CD14-positive monocyte (primary cell): ENCODE measurements around the gene BOLA3. TPM values are rescaled to one million over a fixed set of nuclear protein-coding genes. Genes with fewer than 3 reads are reported as not detected.

Source experiments
- DNase-seq, 3 donors: peaks; one replicate each; pipeline ENCODE4 v3.0.0-alpha.2; 2011 to 2022
- H2AFZ ChIP-seq: 2 replicates; pipeline ENCODE4 v1.6.0; 2012; ENCODE audit warnings: mild to moderate bottlenecking, low read depth, low read length, inconsistent platforms; ENCODE audit not compliant: insufficient read depth, poor library complexity, severe bottlenecking
- H3K27ac ChIP-seq, 2 donors: 1 replicate in 1 of 2; 2 replicates in 1 of 2; pipeline ENCODE4 v1.5.1; 2012 to 2013; ENCODE audit warnings: low read length in 2 of 2, control low read depth in 1 of 2, inconsistent platforms in 1 of 2, low read depth in 1 of 2, mild to moderate bottlenecking in 1 of 2
- H3K27me3 ChIP-seq, 2 donors: one replicate each; pipeline versions ENCODE4 v1.6.0 to v1.6.1; 2011 to 2013; ENCODE audit warnings: low read length in 2 of 2; ENCODE audit not compliant: control insufficient read depth in 2 of 2, insufficient read depth in 2 of 2
- H3K36me3 ChIP-seq, 2 donors: replicated peaks in 1 of 2; 1 replicate in 1 of 2; 2 replicates in 1 of 2; pipeline versions ENCODE4 v1.5.1 to v1.6.1; 2012 to 2013; ENCODE audit warnings: low read length in 2 of 2, control low read depth in 1 of 2, inconsistent platforms in 1 of 2, mild to moderate bottlenecking in 1 of 2; ENCODE audit not compliant: insufficient read depth in 2 of 2, control insufficient read depth in 1 of 2
- H3K4me1 ChIP-seq, 2 donors: 1 replicate in 1 of 2; 2 replicates in 1 of 2; pipeline versions ENCODE4 v1.5.1 to v1.6.1; 2012 to 2013; ENCODE audit warnings: low read length in 2 of 2, control low read depth in 1 of 2, inconsistent platforms in 1 of 2, mild to moderate bottlenecking in 1 of 2, moderate library complexity in 1 of 2; ENCODE audit not compliant: insufficient read depth in 2 of 2, control insufficient read depth in 1 of 2
- H3K4me2 ChIP-seq: replicated peaks from 2 replicates; pipeline ENCODE3; 2012; ENCODE audit warnings: low read length, moderate library complexity, mild to moderate bottlenecking; ENCODE audit not compliant: poor library complexity, severe bottlenecking; ENCODE audit errors: extremely low read depth
- H3K4me3 ChIP-seq, 3 experiments: fragments of 200-600 bp in 1 of 3; sonication (generic) in 1 of 3; replicated peaks in 1 of 3; 1 replicate in 2 of 3; 2 replicates in 1 of 3; pipeline ENCODE4 v1.5.1; 2011 to 2013; ENCODE audit warnings: low read length in 3 of 3, mild to moderate bottlenecking in 3 of 3, control low read depth in 2 of 3, low read depth in 2 of 3, inconsistent platforms in 1 of 3, moderate library complexity in 1 of 3
- H3K79me2 ChIP-seq: 2 replicates; pipeline ENCODE4 v1.6.0; 2012; ENCODE audit warnings: mild to moderate bottlenecking, control low read depth, inconsistent platforms, low read length, moderate library complexity; ENCODE audit not compliant: insufficient read depth
- H3K9ac ChIP-seq: 2 replicates; pipeline ENCODE4 v1.6.0; 2017; ENCODE audit warnings: low read length, mild to moderate bottlenecking; ENCODE audit not compliant: insufficient read depth, poor library complexity, severe bottlenecking
- H3K9me3 ChIP-seq, 2 donors: replicated peaks in 1 of 2; 1 replicate in 1 of 2; 2 replicates in 1 of 2; pipeline versions ENCODE4 v1.5.1 to v1.6.1; 2012 to 2013; ENCODE audit warnings: low read length in 2 of 2, control low read depth in 1 of 2; ENCODE audit not compliant: control insufficient read depth in 1 of 2, insufficient read depth in 1 of 2
- H4K20me1 ChIP-seq: 2 replicates; pipeline ENCODE4 v1.6.0; 2012; ENCODE audit warnings: mild to moderate bottlenecking, low read length, control low read depth, moderate library complexity; ENCODE audit not compliant: insufficient read depth
- H3K27ac Mint-ChIP-seq, 7 donors: one replicate each; pipeline ENCODE4 v1.8.0; 2020; ENCODE audit warnings: mild to moderate bottlenecking in 7 of 7, mixed read lengths in 7 of 7, moderate library complexity in 6 of 7, inconsistent platforms in 2 of 7
- H3K27me3 Mint-ChIP-seq, 3 donors: one replicate each; pipeline ENCODE4 v1.8.0; 2021 to 2022; ENCODE audit warnings: low read depth in 3 of 3, mild to moderate bottlenecking in 3 of 3, mixed read lengths in 3 of 3, moderate library complexity in 3 of 3, inconsistent platforms in 1 of 3
- H3K36me3 Mint-ChIP-seq, 2 donors: one replicate each; pipeline ENCODE4 v1.8.0; 2020; ENCODE audit warnings: mixed read lengths in 2 of 2, inconsistent platforms in 1 of 2, mild to moderate bottlenecking in 1 of 2
- H3K4me1 Mint-ChIP-seq: one replicate; pipeline ENCODE4 v1.8.0; 2020; ENCODE audit warnings: mild to moderate bottlenecking, mixed read lengths
- H3K4me3 Mint-ChIP-seq, 2 donors: one replicate each; pipeline ENCODE4 v1.8.0; 2020; ENCODE audit warnings: mild to moderate bottlenecking in 2 of 2, mixed read lengths in 2 of 2, moderate library complexity in 1 of 2
- H3K9me3 Mint-ChIP-seq, 7 donors: one replicate each; pipeline ENCODE4 v1.8.0; 2020 to 2022; ENCODE audit warnings: mixed read lengths in 7 of 7, mild to moderate bottlenecking in 6 of 7, moderate library complexity in 6 of 7, inconsistent platforms in 2 of 7
- WGBS: methylation state at CpG from one replicate; pipeline ENCODE4 v1.1.5; 2013; ENCODE audit warnings: missing lambda C conversion rate; ENCODE audit not compliant: insufficient coverage; 5-methylcytosine and 5-hydroxymethylcytosine counted together
- intact Hi-C, 2 donors: fragments of 100-400 bp; cut with micrococcal nuclease; formaldehyde crosslinking; loops; one replicate each; pipeline versions ENCODE4 v1.15.0 to v1.15.1; 2023
- polyA plus RNA-seq, 3 donors: library from polyadenylated mRNA; depleted of rRNA in 1 of 3; unstranded in 2 of 3; stranded (reverse) in 1 of 3; fragments of 300-500 nt in 2 of 3; fragments of >200 nt in 1 of 3; fragmentation: Illumina TruSeq in 2 of 3; gene quantifications; 1 replicate in 2 of 3; 2 replicates in 1 of 3; pipeline ENCODE4 v1.2.3, GENCODE V29; 2012 to 2021
- TF ChIP-seq, protein P1 (sequence below): fragments of 200-600 bp; IDR thresholded peaks from one replicate; pipeline ENCODE4 v1.8.0; 2022; ENCODE audit warnings: antibody characterized with exemption, mild to moderate bottlenecking

The BOLA3 gene
- polyA plus RNA-seq, 3 donors: 3.9 to 8.0 (median 7.7) TPM

DNA sequence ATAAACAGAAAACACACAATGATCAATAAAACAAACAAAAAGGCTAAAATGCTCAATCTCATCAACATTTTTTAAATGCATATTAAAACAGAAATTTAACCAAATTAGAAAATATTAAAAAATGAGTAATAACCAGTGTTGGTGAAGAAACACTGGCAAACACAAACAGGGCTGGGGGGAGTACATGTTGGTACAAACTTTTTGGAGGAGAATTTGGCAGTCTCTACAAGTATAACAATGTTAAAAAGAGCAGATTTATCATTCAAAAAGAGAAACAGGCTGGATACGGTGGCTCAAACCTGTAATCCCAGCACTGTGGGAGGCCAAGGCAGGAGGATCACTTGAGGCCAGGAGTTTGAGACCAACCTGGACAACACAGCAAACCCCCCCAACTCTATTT lies 17.0 kb upstream of the BOLA3 start:
- peak overlapping the region in 1 of 7 donors; percentile 66 for H3K27ac Mint-ChIP-seq
- H3K27ac ChIP-seq: no peak overlapping the region
- WGBS: no CpG with 5 or more reads among the region's 1 CpG
- peaks cover 0 to 5% (median 3%) of the 10 kb centered on the region in 7 donors for H3K9me3 Mint-ChIP-seq
- H3K9me3 ChIP-seq: no peaks in the 10 kb centered on the region
- H4K20me1 ChIP-seq: peaks cover 98% of the 10 kb centered on the region
- no peak overlapping the region for H3K4me3 Mint-ChIP-seq
- peaks cover 77 to 95% of the 10 kb centered on the region in 2 donors for H3K36me3 Mint-ChIP-seq
- intact Hi-C loops: loop anchor here in 1 of 2 donors (5.0 kb wide), 1 partner anchor 33 kb away; the partner anchor contains the start of gene MTHFD2
- no peaks in the 10 kb centered on the region for H3K27me3 Mint-ChIP-seq
- TF ChIP-seq, protein P1, sequence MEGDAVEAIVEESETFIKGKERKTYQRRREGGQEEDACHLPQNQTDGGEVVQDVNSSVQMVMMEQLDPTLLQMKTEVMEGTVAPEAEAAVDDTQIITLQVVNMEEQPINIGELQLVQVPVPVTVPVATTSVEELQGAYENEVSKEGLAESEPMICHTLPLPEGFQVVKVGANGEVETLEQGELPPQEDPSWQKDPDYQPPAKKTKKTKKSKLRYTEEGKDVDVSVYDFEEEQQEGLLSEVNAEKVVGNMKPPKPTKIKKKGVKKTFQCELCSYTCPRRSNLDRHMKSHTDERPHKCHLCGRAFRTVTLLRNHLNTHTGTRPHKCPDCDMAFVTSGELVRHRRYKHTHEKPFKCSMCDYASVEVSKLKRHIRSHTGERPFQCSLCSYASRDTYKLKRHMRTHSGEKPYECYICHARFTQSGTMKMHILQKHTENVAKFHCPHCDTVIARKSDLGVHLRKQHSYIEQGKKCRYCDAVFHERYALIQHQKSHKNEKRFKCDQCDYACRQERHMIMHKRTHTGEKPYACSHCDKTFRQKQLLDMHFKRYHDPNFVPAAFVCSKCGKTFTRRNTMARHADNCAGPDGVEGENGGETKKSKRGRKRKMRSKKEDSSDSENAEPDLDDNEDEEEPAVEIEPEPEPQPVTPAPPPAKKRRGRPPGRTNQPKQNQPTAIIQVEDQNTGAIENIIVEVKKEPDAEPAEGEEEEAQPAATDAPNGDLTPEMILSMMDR: no peak
- no peak overlapping the region for H3K4me2 ChIP-seq
- H3K4me3 ChIP-seq: no peak overlapping the region
- peaks cover 98 to 100% of the 10 kb centered on the region in 2 donors for H3K36me3 ChIP-seq
- no peaks in the 10 kb centered on the region for H3K4me1 ChIP-seq
- no peaks in the 10 kb centered on the region for H3K4me1 Mint-ChIP-seq
- H3K27me3 ChIP-seq: no peaks in the 10 kb centered on the region
- peaks cover 96% of the 10 kb centered on the region for H3K79me2 ChIP-seq
- no peak overlapping the region for H2AFZ ChIP-seq
- no peak for DNase-seq
- H3K9ac ChIP-seq: no peak overlapping the region

DNA sequence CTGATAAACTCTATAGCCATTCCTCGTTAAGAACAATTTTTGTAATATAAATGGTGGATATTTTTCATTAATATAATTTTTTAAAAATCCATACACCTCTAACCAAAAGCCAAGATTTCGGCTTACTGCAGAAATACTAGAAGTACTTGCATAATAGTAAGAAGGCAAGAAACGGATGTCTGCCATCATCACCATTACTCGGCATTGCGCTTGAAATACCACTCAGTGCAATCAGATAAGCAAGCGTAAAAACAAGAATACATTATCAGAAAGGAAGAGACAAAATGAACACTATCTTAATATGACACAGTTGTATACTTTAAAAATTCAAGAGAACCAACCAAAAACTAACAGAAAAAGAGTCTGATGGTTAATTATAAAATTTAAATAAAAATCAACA lies 15.2 kb upstream of the BOLA3 start:
- Mint-ChIP-seq H3K9me3 (peaks cover 0 to 5% (median 4%) of the 10 kb centered on the region in 7 donors), H3K36me3 (peaks cover 80 to 94% of the 10 kb centered on the region in 2 donors), H3K27me3 (no peaks in the 10 kb centered on the region), H3K4me1 (no peaks in the 10 kb centered on the region), H3K27ac (peak overlapping the region in 1 of 7 donors; percentile 19), H3K4me3 (no peak overlapping the region)
- H3K4me3 ChIP-seq: no peak overlapping the region
- no peak overlapping the region for H2AFZ ChIP-seq
- intact Hi-C loops: loop anchor here in 1 of 2 donors (5.0 kb wide), 1 partner anchor 34 kb away; the partner anchor contains the start of gene MTHFD2
- no peak overlapping the region for H3K4me2 ChIP-seq
- no peaks in the 10 kb centered on the region for H3K27me3 ChIP-seq
- TF ChIP-seq, protein P1: no peak
- no peak overlapping the region for H3K9ac ChIP-seq
- DNase-seq: no peak
- no peaks in the 10 kb centered on the region for H3K4me1 ChIP-seq
- H3K9me3 ChIP-seq: no peaks in the 10 kb centered on the region
- peaks cover 98% of the 10 kb centered on the region for H4K20me1 ChIP-seq
- peaks cover 96% of the 10 kb centered on the region for H3K79me2 ChIP-seq
- H3K36me3 ChIP-seq: peaks cover 98 to 100% of the 10 kb centered on the region in 2 donors
- H3K27ac ChIP-seq: no peak overlapping the region
- no CpG with 5 or more reads among the region's 6 CpGs for WGBS
